SK-N-SH (cell line): Measurements from ENCODE around the gene LY6G6D. TPM values are rescaled to one million over a fixed set of nuclear protein-coding genes. Genes with fewer than 3 reads are reported as not detected.

ENCODE experiments used
- CTCF ChIA-PET: fragments of 300-600, 350-600 bp; formaldehyde crosslinking; extraction: SDS; loops from one replicate; lab custom pipeline; 2021; lab: Yijun Ruan, JAX
- POLR2A ChIA-PET: fragments of 350-600 bp; sonication (Branson Sonifier 250); formaldehyde crosslinking; extraction: SDS; loops from one replicate; lab custom pipeline; 2020; ENCODE audit warnings: antibody characterized with exemption, inconsistent platforms; lab: Yijun Ruan, JAX
- DNase-seq: peaks from one replicate; pipeline ENCODE4 v3.0.0; 2012
- H2AFZ ChIP-seq: fragments of 200-600 bp; sonication (generic); 2 replicates; pipeline ENCODE4 v1.8.1; 2016; ENCODE audit warnings: antibody characterized with exemption, mild to moderate bottlenecking, low read depth
- H3F3A ChIP-seq: fragments of 200-600 bp; sonication (generic); replicated peaks from 2 replicates; pipeline ENCODE3; 2016; ENCODE audit warnings: antibody characterized with exemption, mild to moderate bottlenecking; ENCODE audit not compliant: insufficient read depth
- H3K27ac ChIP-seq, 2 experiments: fragments of 200-500 bp in 1 of 2; fragments of 200-600 bp in 1 of 2; sonication (Bioruptor generic) in 1 of 2; sonication (generic), shearing (Covaris generic) in 1 of 2; 2 replicates each; pipeline versions ENCODE4 v1.5.1 to v1.6.1; 2014 to 2016; ENCODE audit warnings: low read depth in 2 of 2, inconsistent platforms in 1 of 2, low read length in 1 of 2, mild to moderate bottlenecking in 1 of 2, mixed read lengths in 1 of 2
- H3K27me3 ChIP-seq: fragments of 200-600 bp; sonication (generic), shearing (Covaris generic); 2 replicates; pipeline ENCODE4 v1.6.1; 2016; ENCODE audit warnings: mixed run types; ENCODE audit not compliant: insufficient read depth
- H3K36me3 ChIP-seq, 2 experiments: fragments of 200-500 bp in 1 of 2; fragments of 200-600 bp in 1 of 2; sonication (Bioruptor generic) in 1 of 2; sonication (generic) in 1 of 2; replicated peaks in 1 of 2; 2 replicates each; pipeline versions ENCODE3 to v1.5.1; 2014 to 2016; ENCODE audit warnings: low read length in 1 of 2, mild to moderate bottlenecking in 1 of 2; ENCODE audit not compliant: insufficient read depth in 2 of 2, control insufficient read depth in 1 of 2
- H3K4me1 ChIP-seq, 2 experiments: fragments of 200-500 bp in 1 of 2; fragments of 200-600 bp in 1 of 2; sonication (Bioruptor generic) in 1 of 2; sonication (generic), shearing (Covaris generic) in 1 of 2; 2 replicates each; pipeline versions ENCODE4 v1.5.1 to v1.6.1; 2014 to 2016; ENCODE audit warnings: low read depth in 1 of 2, low read length in 1 of 2, mixed run types in 1 of 2; ENCODE audit not compliant: insufficient read depth in 2 of 2, control insufficient read depth in 1 of 2
- H3K4me2 ChIP-seq: fragments of 200-600 bp; sonication (generic), shearing (Covaris generic); 2 replicates; pipeline ENCODE4 v1.6.1; 2017; ENCODE audit warnings: mixed run types
- H3K4me3 ChIP-seq, 2 experiments: fragments of 200-500 bp in 1 of 2; fragments of 200-600 bp in 1 of 2; sonication (Bioruptor generic) in 1 of 2; sonication (generic), shearing (Covaris generic) in 1 of 2; 2 replicates each; pipeline versions ENCODE4 v1.5.1 to v1.8.1; 2014 to 2016; ENCODE audit warnings: low read depth in 2 of 2, inconsistent platforms in 1 of 2, low read length in 1 of 2, mild to moderate bottlenecking in 1 of 2, mixed read lengths in 1 of 2, moderate library complexity in 1 of 2
- H3K79me2 ChIP-seq: fragments of 200-600 bp; sonication (generic); 2 replicates; pipeline ENCODE4 v1.8.1; 2017; ENCODE audit warnings: mild to moderate bottlenecking; ENCODE audit not compliant: insufficient read depth
- H3K9ac ChIP-seq: fragments of 200-600 bp; sonication (generic); 2 replicates; pipeline ENCODE4 v1.6.1; 2017; ENCODE audit warnings: mixed run types
- H3K9me2 ChIP-seq: fragments of 200-600 bp; sonication (generic); 2 replicates; pipeline ENCODE4 v1.6.1; 2017; ENCODE audit warnings: mixed run types
- H3K9me3 ChIP-seq: fragments of 200-600 bp; sonication (generic); 2 replicates; pipeline ENCODE4 v1.6.1; 2017; ENCODE audit warnings: mixed run types, mild to moderate bottlenecking, moderate library complexity
- H4K20me1 ChIP-seq: fragments of 200-600 bp; sonication (generic); 2 replicates; pipeline ENCODE4 v1.6.1; 2017; ENCODE audit warnings: mild to moderate bottlenecking, mixed run types; ENCODE audit not compliant: insufficient read depth
- ELF1 ChIP-seq: IDR thresholded peaks from 2 replicates; pipeline ENCODE4 v1.4.0; 2012
- EP300 ChIP-seq, 2 experiments: IDR thresholded peaks; 2 replicates each; pipeline versions ENCODE4 v1.4.0 to v1.6.1; 2012; ENCODE audit warnings: borderline replicate concordance in 1 of 2, low read depth in 1 of 2, low read length in 1 of 2
- FOXM1 ChIP-seq: IDR thresholded peaks from 2 replicates; pipeline ENCODE4 v1.4.0; 2012; ENCODE audit warnings: low read depth, mild to moderate bottlenecking
- IRF3 ChIP-seq: fragments of 150-350 bp; IDR thresholded peaks from 2 replicates; pipeline ENCODE4 v1.6.1; 2016; ENCODE audit warnings: mild to moderate bottlenecking, low read depth, low read length
- JUND ChIP-seq: IDR thresholded peaks from 2 replicates; pipeline ENCODE4 v1.4.0; 2012
- MAX ChIP-seq: IDR thresholded peaks from 2 replicates; pipeline ENCODE4 v1.4.0; 2012; ENCODE audit warnings: low read depth
- MXI1 ChIP-seq: IDR thresholded peaks from 2 replicates; pipeline ENCODE4 v1.6.1; 2012; ENCODE audit warnings: mild to moderate bottlenecking, low read depth, low read length, improper control_type of control experiment
- NFIC ChIP-seq: IDR thresholded peaks from 2 replicates; pipeline ENCODE4 v1.4.0; 2012; ENCODE audit warnings: borderline replicate concordance
- PBX3 ChIP-seq: IDR thresholded peaks from 2 replicates; pipeline ENCODE4; 2012
- REST ChIP-seq: IDR thresholded peaks from 2 replicates; pipeline ENCODE4 v1.6.1; 2012; ENCODE audit warnings: mild to moderate bottlenecking, low read depth, low read length, moderate library complexity
- RFX5 ChIP-seq: IDR thresholded peaks from 2 replicates; pipeline ENCODE4 v1.6.1; 2012; ENCODE audit warnings: mild to moderate bottlenecking, improper control_type of control experiment, low read length
- SIN3A ChIP-seq: IDR thresholded peaks from 2 replicates; pipeline ENCODE4 v1.6.1; 2012; ENCODE audit warnings: low read depth, mild to moderate bottlenecking, low read length, moderate library complexity, borderline replicate concordance
- TAF1 ChIP-seq: IDR thresholded peaks from 2 replicates; pipeline ENCODE4 v1.6.1; 2012; ENCODE audit warnings: low read depth, mild to moderate bottlenecking, low read length, moderate library complexity, borderline replicate concordance
- USF1 ChIP-seq: IDR thresholded peaks from 2 replicates; pipeline ENCODE4 v1.4.0; 2012; ENCODE audit warnings: low read depth, borderline replicate concordance
- USF2 ChIP-seq: fragments of 150-350 bp; IDR thresholded peaks from 2 replicates; pipeline ENCODE4 v1.6.1; 2017; ENCODE audit warnings: antibody characterized with exemption, low read length, low read depth, borderline replicate concordance
- ZBTB33 ChIP-seq: IDR thresholded peaks from 2 replicates; pipeline ENCODE4 v1.4.0; 2012; ENCODE audit warnings: low read depth, borderline replicate concordance
- WGBS: methylation state at CpG from one replicate; pipeline ENCODE4 v1.1.6; 2017; ENCODE audit warnings: low lambda C conversion rate; 5-methylcytosine and 5-hydroxymethylcytosine counted together
- polyA plus RNA-seq, 3 experiments: library from polyadenylated mRNA; depleted of rRNA; stranded (reverse); fragments of >200 nt; gene quantifications; 2 replicates each; pipeline ENCODE4 v1.2.3, GENCODE V29; 2012

Gene LY6G6D
- polyA plus RNA-seq, 1 of the 3 experiments (the other 2 are of a cell fraction) = not detected

- Histone ChIP-seq H3K9me3 (no peaks in the 10 kb centered on the region), H3K4me2 (no peak overlapping the region), H3K9ac (no peak overlapping the region), H3K27ac (no peak overlapping the region), H3K9me2 (no peaks in the 10 kb centered on the region), H3K4me3 (no peak overlapping the region), H2AFZ (no peak overlapping the region), H3K27me3 (no peaks in the 10 kb centered on the region), H3K79me2 (no peaks in the 10 kb centered on the region), H3F3A (peaks cover 3% of the 10 kb centered on the region), H3K4me1 (no peaks in the 10 kb centered on the region), H3K36me3 (no peaks in the 10 kb centered on the region), H4K20me1 (no peaks in the 10 kb centered on the region)
- TF ChIP-seq PBX3 (no peak), SIN3A (no peak), NFIC (no peak), MAX (no peak), EP300 (IDR thresholded peaks at IDR 0.05; ENCODE audit: borderline replicate concordance in 1 of 2, low read depth in 1 of 2, low read length in 1 of 2) (no peak), USF2 (no peak), ZBTB33 (no peak), FOXM1 (no peak), MXI1 (no peak), RFX5 (no peak), ELF1 (no peak), REST (no peak), USF1 (no peak), IRF3 (no peak), TAF1 (no peak), JUND (no peak)
- WGBS = 81% methylated on average over 10 of the region's 10 CpGs
- ChIA-PET CTCF (interaction anchor here (0.9 kb wide), 1 partner anchor 12 kb away, joined by 3 read pairs; no protein-coding TSS in a partner anchor), POLR2A (no interaction called here)
- DNase-seq = no peak
Measured at GRCh38 chr6:31717499-31718222, 2.5 kb downstream of the LY6G6D start.
